CD14-positive monocyte (primary cell): Measurements from ENCODE around the gene CYRIA. TPM values are rescaled to one million over a fixed set of nuclear protein-coding genes. Genes with fewer than 3 reads are reported as not detected.

Experiments used
- DNase-seq, 3 donors: peaks; one replicate each; pipeline ENCODE4 v3.0.0-alpha.2; 2011 to 2022
- H2AFZ ChIP-seq: 2 replicates; pipeline ENCODE4 v1.6.0; 2012; ENCODE audit warnings: mild to moderate bottlenecking, low read depth, low read length, inconsistent platforms; ENCODE audit not compliant: insufficient read depth, poor library complexity, severe bottlenecking
- H3K27ac ChIP-seq, 2 donors: 1 replicate in 1 of 2; 2 replicates in 1 of 2; pipeline ENCODE4 v1.5.1; 2012 to 2013; ENCODE audit warnings: low read length in 2 of 2, control low read depth in 1 of 2, inconsistent platforms in 1 of 2, low read depth in 1 of 2, mild to moderate bottlenecking in 1 of 2
- H3K27me3 ChIP-seq, 2 donors: one replicate each; pipeline versions ENCODE4 v1.6.0 to v1.6.1; 2011 to 2013; ENCODE audit warnings: low read length in 2 of 2; ENCODE audit not compliant: control insufficient read depth in 2 of 2, insufficient read depth in 2 of 2
- H3K36me3 ChIP-seq, 2 donors: replicated peaks in 1 of 2; 1 replicate in 1 of 2; 2 replicates in 1 of 2; pipeline versions ENCODE4 v1.5.1 to v1.6.1; 2012 to 2013; ENCODE audit warnings: low read length in 2 of 2, control low read depth in 1 of 2, inconsistent platforms in 1 of 2, mild to moderate bottlenecking in 1 of 2; ENCODE audit not compliant: insufficient read depth in 2 of 2, control insufficient read depth in 1 of 2
- H3K4me1 ChIP-seq, 2 donors: 1 replicate in 1 of 2; 2 replicates in 1 of 2; pipeline versions ENCODE4 v1.5.1 to v1.6.1; 2012 to 2013; ENCODE audit warnings: low read length in 2 of 2, control low read depth in 1 of 2, inconsistent platforms in 1 of 2, mild to moderate bottlenecking in 1 of 2, moderate library complexity in 1 of 2; ENCODE audit not compliant: insufficient read depth in 2 of 2, control insufficient read depth in 1 of 2
- H3K4me2 ChIP-seq: replicated peaks from 2 replicates; pipeline ENCODE3; 2012; ENCODE audit warnings: low read length, moderate library complexity, mild to moderate bottlenecking; ENCODE audit not compliant: poor library complexity, severe bottlenecking; ENCODE audit errors: extremely low read depth
- H3K4me3 ChIP-seq, 3 experiments: fragments of 200-600 bp in 1 of 3; sonication (generic) in 1 of 3; replicated peaks in 1 of 3; 1 replicate in 2 of 3; 2 replicates in 1 of 3; pipeline ENCODE4 v1.5.1; 2011 to 2013; ENCODE audit warnings: low read length in 3 of 3, mild to moderate bottlenecking in 3 of 3, control low read depth in 2 of 3, low read depth in 2 of 3, inconsistent platforms in 1 of 3, moderate library complexity in 1 of 3
- H3K79me2 ChIP-seq: 2 replicates; pipeline ENCODE4 v1.6.0; 2012; ENCODE audit warnings: mild to moderate bottlenecking, control low read depth, inconsistent platforms, low read length, moderate library complexity; ENCODE audit not compliant: insufficient read depth
- H3K9ac ChIP-seq: 2 replicates; pipeline ENCODE4 v1.6.0; 2017; ENCODE audit warnings: low read length, mild to moderate bottlenecking; ENCODE audit not compliant: insufficient read depth, poor library complexity, severe bottlenecking
- H3K9me3 ChIP-seq, 2 donors: replicated peaks in 1 of 2; 1 replicate in 1 of 2; 2 replicates in 1 of 2; pipeline versions ENCODE4 v1.5.1 to v1.6.1; 2012 to 2013; ENCODE audit warnings: low read length in 2 of 2, control low read depth in 1 of 2; ENCODE audit not compliant: control insufficient read depth in 1 of 2, insufficient read depth in 1 of 2
- H4K20me1 ChIP-seq: 2 replicates; pipeline ENCODE4 v1.6.0; 2012; ENCODE audit warnings: mild to moderate bottlenecking, low read length, control low read depth, moderate library complexity; ENCODE audit not compliant: insufficient read depth
- H3K27ac Mint-ChIP-seq, 7 donors: one replicate each; pipeline ENCODE4 v1.8.0; 2020; ENCODE audit warnings: mild to moderate bottlenecking in 7 of 7, mixed read lengths in 7 of 7, moderate library complexity in 6 of 7, inconsistent platforms in 2 of 7
- H3K27me3 Mint-ChIP-seq, 3 donors: one replicate each; pipeline ENCODE4 v1.8.0; 2021 to 2022; ENCODE audit warnings: low read depth in 3 of 3, mild to moderate bottlenecking in 3 of 3, mixed read lengths in 3 of 3, moderate library complexity in 3 of 3, inconsistent platforms in 1 of 3
- H3K36me3 Mint-ChIP-seq, 2 donors: one replicate each; pipeline ENCODE4 v1.8.0; 2020; ENCODE audit warnings: mixed read lengths in 2 of 2, inconsistent platforms in 1 of 2, mild to moderate bottlenecking in 1 of 2
- H3K4me1 Mint-ChIP-seq: one replicate; pipeline ENCODE4 v1.8.0; 2020; ENCODE audit warnings: mild to moderate bottlenecking, mixed read lengths
- H3K4me3 Mint-ChIP-seq, 2 donors: one replicate each; pipeline ENCODE4 v1.8.0; 2020; ENCODE audit warnings: mild to moderate bottlenecking in 2 of 2, mixed read lengths in 2 of 2, moderate library complexity in 1 of 2
- H3K9me3 Mint-ChIP-seq, 7 donors: one replicate each; pipeline ENCODE4 v1.8.0; 2020 to 2022; ENCODE audit warnings: mixed read lengths in 7 of 7, mild to moderate bottlenecking in 6 of 7, moderate library complexity in 6 of 7, inconsistent platforms in 2 of 7
- WGBS: methylation state at CpG from one replicate; pipeline ENCODE4 v1.1.5; 2013; ENCODE audit warnings: missing lambda C conversion rate; ENCODE audit not compliant: insufficient coverage; 5-methylcytosine and 5-hydroxymethylcytosine counted together
- intact Hi-C, 2 donors: fragments of 100-400 bp; cut with micrococcal nuclease; formaldehyde crosslinking; loops; one replicate each; pipeline versions ENCODE4 v1.15.0 to v1.15.1; 2023
- polyA plus RNA-seq, 3 donors: library from polyadenylated mRNA; depleted of rRNA in 1 of 3; unstranded in 2 of 3; stranded (reverse) in 1 of 3; fragments of 300-500 nt in 2 of 3; fragments of >200 nt in 1 of 3; fragmentation: Illumina TruSeq in 2 of 3; gene quantifications; 1 replicate in 2 of 3; 2 replicates in 1 of 3; pipeline ENCODE4 v1.2.3, GENCODE V29; 2012 to 2021
- TF ChIP-seq, protein P1 (sequence below): fragments of 200-600 bp; IDR thresholded peaks from one replicate; pipeline ENCODE4 v1.8.0; 2022; ENCODE audit warnings: antibody characterized with exemption, mild to moderate bottlenecking

CYRIA gene
- polyA plus RNA-seq, 3 donors, result 55.9 to 101 (median 72.4) TPM

DNA sequence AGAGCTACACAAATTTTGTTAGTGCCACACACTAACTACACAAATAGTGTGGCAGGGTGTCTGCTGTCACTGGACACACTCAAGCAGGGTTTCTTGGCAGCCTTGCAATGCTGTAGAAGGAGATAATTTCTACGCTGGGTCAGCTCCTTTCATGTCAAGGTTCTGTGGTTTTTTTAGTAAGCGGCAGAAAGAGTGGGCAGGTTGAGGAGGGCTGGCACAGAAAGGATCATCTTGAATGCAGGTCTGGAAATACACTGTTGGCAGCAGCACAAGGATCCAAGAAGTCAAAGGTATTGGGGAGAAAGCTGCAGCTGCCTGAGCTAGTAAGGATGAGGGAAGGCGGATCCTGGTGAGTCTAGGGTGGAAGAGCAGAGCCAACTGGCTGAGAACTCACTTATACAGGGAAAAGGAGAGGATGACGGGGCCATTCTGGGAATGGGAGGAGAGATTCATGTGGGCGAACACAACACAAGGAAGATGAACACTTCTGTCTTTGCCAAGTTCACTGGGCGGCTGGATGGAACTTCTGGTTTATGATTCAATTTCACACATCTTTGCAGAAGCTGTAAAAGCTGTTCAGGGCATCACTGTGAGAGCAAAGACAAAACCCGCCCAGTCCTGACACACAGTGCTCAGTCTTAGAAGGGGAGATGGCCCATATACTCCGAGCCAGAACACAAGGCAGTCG lies 16.9 kb upstream of the CYRIA start:
- Mint-ChIP-seq H3K36me3 (peaks cover 0 to 6% of the 10 kb centered on the region in 2 donors), H3K4me3 (no peak overlapping the region), H3K9me3 (peaks cover 2 to 15% (median 5%) of the 10 kb centered on the region in 7 donors), H3K27ac (no peak overlapping the region), H3K27me3 (peaks cover 0 to 2% (median 0%) of the 10 kb centered on the region in 3 donors), H3K4me1 (peaks cover 35% of the 10 kb centered on the region)
- H2AFZ ChIP-seq, result no peak overlapping the region
- TF ChIP-seq, protein P1, sequence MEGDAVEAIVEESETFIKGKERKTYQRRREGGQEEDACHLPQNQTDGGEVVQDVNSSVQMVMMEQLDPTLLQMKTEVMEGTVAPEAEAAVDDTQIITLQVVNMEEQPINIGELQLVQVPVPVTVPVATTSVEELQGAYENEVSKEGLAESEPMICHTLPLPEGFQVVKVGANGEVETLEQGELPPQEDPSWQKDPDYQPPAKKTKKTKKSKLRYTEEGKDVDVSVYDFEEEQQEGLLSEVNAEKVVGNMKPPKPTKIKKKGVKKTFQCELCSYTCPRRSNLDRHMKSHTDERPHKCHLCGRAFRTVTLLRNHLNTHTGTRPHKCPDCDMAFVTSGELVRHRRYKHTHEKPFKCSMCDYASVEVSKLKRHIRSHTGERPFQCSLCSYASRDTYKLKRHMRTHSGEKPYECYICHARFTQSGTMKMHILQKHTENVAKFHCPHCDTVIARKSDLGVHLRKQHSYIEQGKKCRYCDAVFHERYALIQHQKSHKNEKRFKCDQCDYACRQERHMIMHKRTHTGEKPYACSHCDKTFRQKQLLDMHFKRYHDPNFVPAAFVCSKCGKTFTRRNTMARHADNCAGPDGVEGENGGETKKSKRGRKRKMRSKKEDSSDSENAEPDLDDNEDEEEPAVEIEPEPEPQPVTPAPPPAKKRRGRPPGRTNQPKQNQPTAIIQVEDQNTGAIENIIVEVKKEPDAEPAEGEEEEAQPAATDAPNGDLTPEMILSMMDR, result no peak
- H3K79me2 ChIP-seq, result no peaks in the 10 kb centered on the region
- H3K4me3 ChIP-seq, result no peak overlapping the region
- H3K9me3 ChIP-seq, result peaks cover 0 to 3% of the 10 kb centered on the region in 2 donors
- no peak for DNase-seq
- H3K36me3 ChIP-seq, result no peaks in the 10 kb centered on the region
- peaks cover 28% of the 10 kb centered on the region in 2 donors for H3K4me1 ChIP-seq
- H3K4me2 ChIP-seq, result no peak overlapping the region
- H3K27ac ChIP-seq, result no peak overlapping the region
- no peaks in the 10 kb centered on the region for H4K20me1 ChIP-seq
- intact Hi-C loops, result no loop called here
- WGBS, result 100% methylated on average over 6 of the region's 9 CpGs
- H3K27me3 ChIP-seq, result no peaks in the 10 kb centered on the region
- H3K9ac ChIP-seq, result no peak overlapping the region

- peaks cover 0 to 6% of the 10 kb centered on the region in 2 donors for H3K36me3 Mint-ChIP-seq
- H3K4me3 Mint-ChIP-seq, result peak overlapping the region in 1 of 2 donors; percentile 15
- Histone ChIP-seq H3K4me1 (peaks cover 24 to 28% of the 10 kb centered on the region in 2 donors), H2AFZ (peak overlapping the region; percentile 16), H3K9ac (no peak overlapping the region), H3K4me2 (peak overlapping the region; percentile 51), H3K9me3 (peaks cover 0 to 5% of the 10 kb centered on the region in 2 donors), H3K27me3 (no peaks in the 10 kb centered on the region), H3K27ac (peak overlapping the region in 1 of 2 donors; percentile 35), H3K4me3 (peak overlapping the region in 1 of 3 experiments; percentile 35), H3K36me3 (no peaks in the 10 kb centered on the region), H3K79me2 (no peaks in the 10 kb centered on the region), H4K20me1 (no peaks in the 10 kb centered on the region)
- TF ChIP-seq, protein P1, result no peak
- 100% methylated on average over 1 of the region's 5 CpGs for WGBS
- H3K27me3 Mint-ChIP-seq, result peaks cover 0 to 1% (median 0%) of the 10 kb centered on the region in 3 donors
- DNase-seq, result peak in 1 of 3 donors; percentile 29
- H3K27ac Mint-ChIP-seq, result peak overlapping the region in 5 of 7 donors; percentile 22 to 68 (median 54)
- H3K9me3 Mint-ChIP-seq, result peaks cover 2 to 14% (median 6%) of the 10 kb centered on the region in 7 donors
- H3K4me1 Mint-ChIP-seq, result peaks cover 28% of the 10 kb centered on the region
- intact Hi-C loops, result no loop called here
Measured at GRCh38 chr2:16680781-16681180, 15.1 kb upstream of the CYRIA start.
